OCI-LY3 (cell line): Measurements from ENCODE around the gene ZBED1.
"Not testable (repeated sequence)": the region's sequence is repeated elsewhere in the genome, so short reads cannot be mapped to it uniquely, and the experiment has no call there.

Source experiments
- H2AFZ ChIP-seq: fragments of 200-600, 300-600 bp; shearing (Covaris generic); 2 replicates; pipeline ENCODE4 v1.6.0; 2014; ENCODE audit warnings: antibody characterized with exemption, low read depth, low read length
- H3K27ac ChIP-seq: fragments of 200-600, 300-600 bp; sonication (generic); 2 replicates; pipeline ENCODE4 v1.5.1; 2014; ENCODE audit warnings: mild to moderate bottlenecking, low read length, moderate library complexity, mixed read lengths
- H3K27me3 ChIP-seq: fragments of 200-600, 300-600 bp; sonication (generic); 2 replicates; pipeline ENCODE4 v1.6.1; 2014; ENCODE audit warnings: low read depth, low read length, mixed read lengths
- H3K36me3 ChIP-seq: fragments of 200-600, 300-600 bp; sonication (generic); replicated peaks from 2 replicates; pipeline ENCODE3; 2014; ENCODE audit warnings: low read depth, low read length, mixed read lengths
- H3K4me1 ChIP-seq: fragments of 300-600, 200-600 bp; sonication (generic); 2 replicates; pipeline ENCODE4 v1.6.1; 2014; ENCODE audit warnings: low read length, mixed read lengths
- H3K4me2 ChIP-seq: fragments of 200-600, 300-600 bp; sonication (generic); 2 replicates; pipeline ENCODE4 v1.6.1; 2014; ENCODE audit warnings: low read length, mixed read lengths
- H3K4me3 ChIP-seq: fragments of 300-600, 200-600 bp; sonication (generic); 2 replicates; pipeline ENCODE4 v1.5.1; 2014; ENCODE audit warnings: antibody characterized with exemption, mild to moderate bottlenecking, low read length, moderate library complexity
- H3K79me2 ChIP-seq: fragments of 300-600, 200-600 bp; shearing (Covaris generic); 2 replicates; pipeline ENCODE4 v1.6.1; 2014; ENCODE audit warnings: mild to moderate bottlenecking, low read length, mixed read lengths
- H3K9ac ChIP-seq: fragments of 300-600, 200-600 bp; shearing (Covaris generic); 2 replicates; pipeline ENCODE4 v1.6.0; 2014; ENCODE audit warnings: mild to moderate bottlenecking, low read length, moderate library complexity
- H3K9me3 ChIP-seq: fragments of 200-600, 300-600 bp; shearing (Covaris generic); 2 replicates; pipeline ENCODE4 v1.6.1; 2014; ENCODE audit warnings: low read length, mixed read lengths; ENCODE audit not compliant: insufficient read depth
- H4K20me1 ChIP-seq: fragments of 200-600, 300-600 bp; sonication (generic); 2 replicates; pipeline ENCODE4 v1.6.1; 2016; ENCODE audit warnings: low read length, mixed read lengths; ENCODE audit not compliant: insufficient read depth
- EZH2phosphoT487 ChIP-seq: fragments of 200-600 bp; shearing (Covaris generic); IDR thresholded peaks from 2 replicates; pipeline ENCODE4 v1.6.1; 2018; ENCODE audit warnings: antibody characterized with exemption, mixed run types, low read depth
- TF ChIP-seq, protein P1 (sequence below): fragments of 200-600, 300-600 bp; sonication (generic); IDR thresholded peaks from 2 replicates; pipeline ENCODE4 v1.5.1; 2014; ENCODE audit warnings: antibody characterized with exemption, low read length, low read depth

Gene ZBED1

DNA sequence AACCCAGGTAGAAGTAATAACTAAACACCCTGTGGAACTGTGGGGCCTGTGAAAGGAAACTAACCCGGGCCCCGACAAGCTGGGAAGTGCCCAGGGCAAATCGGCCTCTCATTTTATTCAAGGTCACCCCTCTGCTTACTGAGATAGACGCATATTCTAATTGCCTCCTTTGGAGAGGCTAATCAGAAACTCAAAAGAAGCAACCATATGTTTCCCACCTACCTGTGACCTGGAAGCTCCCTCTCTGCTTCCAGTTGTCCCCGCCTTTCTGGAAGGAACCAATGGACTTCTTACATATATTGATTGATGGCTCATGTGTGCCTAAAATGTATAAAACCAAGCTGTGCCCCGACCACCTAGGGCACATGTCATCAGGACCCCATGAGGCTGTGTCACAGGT lies 23.1 kb upstream of the ZBED1 start:
- Histone ChIP-seq H3K4me1 (peaks cover 37% of the 10 kb centered on the region), H3K9ac (no peak overlapping the region), H3K9me3 (peaks cover 52% of the 10 kb centered on the region), H4K20me1 (no peaks in the 10 kb centered on the region), H3K4me2 (no peak overlapping the region), H3K27ac (no peak overlapping the region), H3K4me3 (no peak overlapping the region), H3K36me3 (peaks cover 40% of the 10 kb centered on the region), H3K27me3 (no peaks in the 10 kb centered on the region), H3K79me2 (no peaks in the 10 kb centered on the region), H2AFZ (no peak overlapping the region)
- TF ChIP-seq EZH2phosphoT487 = no peak
- TF ChIP-seq, protein P1, sequence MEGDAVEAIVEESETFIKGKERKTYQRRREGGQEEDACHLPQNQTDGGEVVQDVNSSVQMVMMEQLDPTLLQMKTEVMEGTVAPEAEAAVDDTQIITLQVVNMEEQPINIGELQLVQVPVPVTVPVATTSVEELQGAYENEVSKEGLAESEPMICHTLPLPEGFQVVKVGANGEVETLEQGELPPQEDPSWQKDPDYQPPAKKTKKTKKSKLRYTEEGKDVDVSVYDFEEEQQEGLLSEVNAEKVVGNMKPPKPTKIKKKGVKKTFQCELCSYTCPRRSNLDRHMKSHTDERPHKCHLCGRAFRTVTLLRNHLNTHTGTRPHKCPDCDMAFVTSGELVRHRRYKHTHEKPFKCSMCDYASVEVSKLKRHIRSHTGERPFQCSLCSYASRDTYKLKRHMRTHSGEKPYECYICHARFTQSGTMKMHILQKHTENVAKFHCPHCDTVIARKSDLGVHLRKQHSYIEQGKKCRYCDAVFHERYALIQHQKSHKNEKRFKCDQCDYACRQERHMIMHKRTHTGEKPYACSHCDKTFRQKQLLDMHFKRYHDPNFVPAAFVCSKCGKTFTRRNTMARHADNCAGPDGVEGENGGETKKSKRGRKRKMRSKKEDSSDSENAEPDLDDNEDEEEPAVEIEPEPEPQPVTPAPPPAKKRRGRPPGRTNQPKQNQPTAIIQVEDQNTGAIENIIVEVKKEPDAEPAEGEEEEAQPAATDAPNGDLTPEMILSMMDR = no peak

DNA sequence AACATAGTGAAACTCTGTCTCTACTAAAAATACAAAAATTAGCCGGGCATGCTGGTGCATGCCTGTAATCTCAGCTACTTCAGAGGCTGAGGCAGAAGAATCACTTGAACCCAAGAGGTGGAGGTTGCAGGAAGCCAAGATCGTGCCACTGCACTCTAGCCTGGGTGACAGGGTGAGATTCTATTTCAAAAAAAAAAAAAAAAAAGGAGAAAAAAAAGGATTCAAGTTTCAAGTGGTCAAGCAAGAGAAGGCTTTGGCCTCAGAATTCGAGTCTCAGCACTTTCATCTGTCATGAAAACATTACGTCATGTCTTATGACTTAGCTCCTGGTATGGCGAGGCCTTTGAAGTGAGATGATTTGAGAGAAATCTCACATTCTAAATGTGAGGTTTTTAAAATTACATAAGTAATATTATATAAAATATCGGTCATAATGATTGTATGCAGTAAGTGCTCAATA lies 21.2 kb upstream of the ZBED1 start:
- H4K20me1 ChIP-seq = no peaks in the 10 kb centered on the region
- peak overlapping the region; percentile 66; the same call in 1 of the 2 replicates for H3K9ac ChIP-seq
- TF ChIP-seq, protein P1 = no peak
- TF ChIP-seq EZH2phosphoT487 = no peak
- no peaks in the 10 kb centered on the region for H3K27me3 ChIP-seq
- H3K27ac ChIP-seq = peak overlapping the region; percentile 86
- peaks cover 41% of the 10 kb centered on the region for H3K9me3 ChIP-seq
- peaks cover 38% of the 10 kb centered on the region for H3K4me1 ChIP-seq
- H3K79me2 ChIP-seq = no peaks in the 10 kb centered on the region
- peak overlapping the region; percentile 41; the same call in 1 of the 2 replicates for H3K4me3 ChIP-seq
- no peak overlapping the region for H2AFZ ChIP-seq
- peaks cover 32% of the 10 kb centered on the region for H3K36me3 ChIP-seq
- H3K4me2 ChIP-seq = peak overlapping the region; percentile 73

DNA sequence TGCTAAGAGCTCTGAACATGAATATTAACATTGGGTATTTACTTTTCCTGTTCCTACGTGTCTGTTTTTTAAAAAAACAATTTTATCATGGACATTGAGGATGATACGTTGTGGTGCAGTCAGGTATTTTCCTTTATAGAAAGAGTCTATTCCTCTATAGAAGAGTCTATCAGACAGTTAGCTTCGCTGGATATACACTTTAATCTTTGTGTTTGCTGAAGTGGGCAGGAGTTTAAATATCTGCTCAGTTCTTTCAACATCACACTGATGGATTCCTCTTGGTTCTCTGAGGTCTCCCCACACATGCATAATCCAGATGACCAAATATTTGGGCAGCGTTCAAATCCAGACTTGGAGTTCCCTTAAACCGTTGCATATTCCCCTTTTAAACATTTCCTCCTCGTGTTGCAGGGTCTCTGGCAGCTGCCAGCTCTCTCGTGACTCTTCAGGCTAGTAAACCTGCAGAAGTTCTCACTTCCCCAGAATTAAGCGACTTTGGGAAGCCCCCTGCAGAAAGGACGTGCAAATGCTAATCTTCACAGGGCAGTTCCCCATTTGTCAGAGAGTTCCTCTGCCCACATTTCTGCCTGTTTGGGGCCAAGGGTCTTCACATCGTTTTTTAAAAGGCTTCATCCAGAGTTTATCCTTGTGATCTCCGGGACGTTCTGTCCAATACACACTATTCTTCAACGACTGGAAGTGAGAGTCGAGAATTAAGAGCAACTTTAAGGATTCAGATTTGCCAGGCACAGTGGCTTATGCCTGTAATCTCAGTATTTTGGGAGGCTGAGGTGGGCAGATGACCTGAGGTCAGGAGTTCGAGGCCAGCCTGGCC lies 20.5 kb upstream of the ZBED1 start:
- TF ChIP-seq, protein P1 = no peak
- 0 out of 2 replicates have a peak, but pooled peaks have one; percentile 54 for TF ChIP-seq EZH2phosphoT487
- Histone ChIP-seq H3K4me2 (peak overlapping the region; percentile 73), H2AFZ (peak overlapping the region; percentile 8; the same call in 1 of the 2 replicates), H3K9me3 (peaks cover 42% of the 10 kb centered on the region), H4K20me1 (no peaks in the 10 kb centered on the region), H3K4me3 (peak overlapping the region; percentile 41), H3K36me3 (peaks cover 28% of the 10 kb centered on the region), H3K9ac (peak overlapping the region; percentile 66), H3K4me1 (peaks cover 38% of the 10 kb centered on the region), H3K27ac (peak overlapping the region; percentile 86), H3K27me3 (no peaks in the 10 kb centered on the region), H3K79me2 (no peaks in the 10 kb centered on the region)

DNA sequence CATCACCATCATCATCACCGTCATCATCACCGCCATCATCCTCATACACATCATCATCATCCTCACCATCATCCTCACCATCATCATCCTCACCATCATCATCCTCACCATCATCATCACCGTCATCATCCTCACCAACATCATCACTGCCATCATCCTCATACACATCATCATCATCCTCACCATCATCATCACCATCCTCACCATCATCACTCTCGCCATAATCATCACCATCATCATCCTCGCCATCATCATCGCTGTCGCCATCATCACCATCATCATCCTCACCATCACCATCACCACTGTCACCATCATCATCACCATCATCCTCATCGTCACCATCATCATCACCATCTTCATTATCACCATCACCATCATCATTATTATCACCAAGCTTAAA lies 19.8 kb upstream of the ZBED1 start:
- Histone ChIP-seq H3K9ac (peak overlapping the region; percentile 33), H3K4me2 (peak overlapping the region; percentile 63), H2AFZ (no peak overlapping the region), H3K9me3 (peaks cover 40% of the 10 kb centered on the region), H3K27ac (peak overlapping the region; percentile 86), H4K20me1 (no peaks in the 10 kb centered on the region), H3K4me1 (peaks cover 33% of the 10 kb centered on the region), H3K27me3 (no peaks in the 10 kb centered on the region), H3K79me2 (no peaks in the 10 kb centered on the region), H3K36me3 (peaks cover 26% of the 10 kb centered on the region), H3K4me3 (peak overlapping the region; percentile 26; the same call in 1 of the 2 replicates)
- TF ChIP-seq EZH2phosphoT487 = no peak
- TF ChIP-seq, protein P1 = no peak

DNA sequence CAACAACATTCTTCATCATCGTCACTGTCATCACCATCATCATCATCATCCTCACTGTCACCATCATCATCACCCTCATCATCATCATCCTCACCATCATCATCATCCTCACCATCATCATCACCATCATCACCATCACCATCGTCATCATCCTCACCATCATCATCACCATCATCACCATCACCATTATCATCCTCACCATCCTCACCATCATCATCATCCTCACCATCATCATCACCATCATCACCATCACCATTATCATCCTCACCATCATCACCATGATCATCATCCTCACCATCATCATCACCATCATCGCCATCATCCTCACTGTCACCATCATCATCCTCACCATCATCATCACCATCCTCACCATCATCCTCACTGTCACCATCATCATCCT lies 18.9 kb upstream of the ZBED1 start:
- not testable (repeated sequence) for H3K27me3 ChIP-seq, H4K20me1 ChIP-seq, H3K4me2 ChIP-seq, H3K4me3 ChIP-seq, H3K9ac ChIP-seq, H3K79me2 ChIP-seq, H2AFZ ChIP-seq, H3K27ac ChIP-seq
- Histone ChIP-seq H3K36me3 (peaks cover 19% of the 10 kb centered on the region), H3K9me3 (peaks cover 35% of the 10 kb centered on the region), H3K4me1 (peaks cover 40% of the 10 kb centered on the region)
